H1 (cell line): ENCODE results near the gene RNASE13. TPM values are rescaled to one million over a fixed set of nuclear protein-coding genes. Genes with fewer than 3 reads are reported as not detected.

Experiments
- BACH1 ChIP-seq: IDR thresholded peaks from 2 replicates; pipeline ENCODE4 v1.6.1; 2012; ENCODE audit warnings: low read length, improper control_type of control experiment
- CHD7 ChIP-seq: fragments of 300-600 bp; sonication (generic); IDR thresholded peaks from 2 replicates; pipeline ENCODE4 v1.7.1; 2012; ENCODE audit warnings: low read length, moderate library complexity, mild to moderate bottlenecking, inconsistent platforms; ENCODE audit not compliant: insufficient replicate concordance
- CTBP2 ChIP-seq: IDR thresholded peaks from 2 replicates; pipeline ENCODE4 v1.7.0; 2011; ENCODE audit warnings: borderline replicate concordance, mild to moderate bottlenecking, moderate library complexity, mixed read lengths, low read length; ENCODE audit not compliant: insufficient read depth, insufficient read length
- EZH2 ChIP-seq: fragments of 200-600 bp; sonication (generic); IDR thresholded peaks from 2 replicates; pipeline ENCODE4 v1.7.1; 2012; ENCODE audit warnings: low read depth, mild to moderate bottlenecking, moderate library complexity, low read length, inconsistent platforms; ENCODE audit not compliant: severe bottlenecking
- GABPA ChIP-seq: IDR thresholded peaks from 2 replicates; pipeline ENCODE4 v1.6.1; 2011; ENCODE audit warnings: mild to moderate bottlenecking, low read length, moderate library complexity, borderline replicate concordance; ENCODE audit not compliant: insufficient read depth
- MAFK ChIP-seq: IDR thresholded peaks from 2 replicates; pipeline ENCODE4 v1.6.1; 2012; ENCODE audit warnings: low read depth, mild to moderate bottlenecking, improper control_type of control experiment, low read length
- MAX ChIP-seq: IDR thresholded peaks from 2 replicates; pipeline ENCODE4 v1.6.1; 2012; ENCODE audit warnings: inconsistent platforms
- RBBP5 ChIP-seq: IDR thresholded peaks from 2 replicates; pipeline ENCODE4 v1.7.1; 2012; ENCODE audit warnings: low read depth, mild to moderate bottlenecking, inconsistent platforms, low read length, moderate library complexity, borderline replicate concordance
- RXRA ChIP-seq: IDR thresholded peaks from 2 replicates; pipeline ENCODE4 v1.6.1; 2011; ENCODE audit warnings: low read depth, mild to moderate bottlenecking, low read length, moderate library complexity; ENCODE audit not compliant: insufficient read depth
- SP4 ChIP-seq: IDR thresholded peaks from 2 replicates; pipeline ENCODE4 v1.6.1; 2012; ENCODE audit warnings: low read length, inconsistent platforms
- YY1 ChIP-seq: IDR thresholded peaks from 2 replicates; pipeline ENCODE4 v1.6.1; 2011; ENCODE audit warnings: low read depth, mild to moderate bottlenecking, low read length
- polyA plus RNA-seq, 7 experiments: library from polyadenylated mRNA; depleted of rRNA in 3 of 7; stranded (reverse) in 5 of 7; unstranded in 2 of 7; fragments of >200 nt in 5 of 7; fragments of 200-250 nt in 2 of 7; gene quantifications; 1 replicate in 5 of 7; 2 replicates in 1 of 7; 4 replicates in 1 of 7; pipeline versions ENCODE4 v1.2.1 to v1.2.3, GENCODE V29; 2011 to 2013; ENCODE audit warnings: missing spikeins in 2 of 7, mixed read lengths in 2 of 7
- total RNA-seq: library from RNA; stranded (reverse); fragmentation: NEBNext Ultra II Directional; extraction: Animal tissue kit (Norgen Biotek cat#: 25700); gene quantifications from 2 replicates; pipeline ENCODE4 v1.2.1, GENCODE V29; 2021

RNASE13 gene
- total and polyA plus RNA-seq, 2 of the 8 experiments (the other 6 are each of a cell fraction or from before 2014, with no cell fraction given): not detected

GRCh38 chr14:21070610-21071224 is 36.1 kb upstream of the RNASE13 start (continued):
- no peak for TF ChIP-seq CHD7
- TF ChIP-seq GABPA: no peak
- no peak for TF ChIP-seq EZH2
- no peak for TF ChIP-seq RBBP5
- peak; percentile 56 for TF ChIP-seq CTBP2
- TF ChIP-seq MAX: no peak
- no peak for TF ChIP-seq BACH1
- TF ChIP-seq RXRA: no peak
- no peak for TF ChIP-seq SP4
- no peak for TF ChIP-seq MAFK
- peak; percentile 42; the same call in 1 of the 2 replicates for TF ChIP-seq YY1
